GM23248 (cell line): ENCODE results near the gene GDAP2. TPM values are rescaled to one million over a fixed set of nuclear protein-coding genes. Genes with fewer than 3 reads are reported as not detected.

Experiments
- DNase-seq: peaks from one replicate; pipeline ENCODE4 v3.0.0-alpha.2; 2015
- H2AFZ ChIP-seq: fragments of 200-600 bp; sonication (generic); 2 replicates; pipeline ENCODE4 v1.6.1; 2016; ENCODE audit warnings: antibody characterized with exemption
- H3F3A ChIP-seq: fragments of 200-600 bp; sonication (generic); 2 replicates; pipeline ENCODE4 v1.6.1; 2016; ENCODE audit warnings: mild to moderate bottlenecking, antibody characterized with exemption, mixed run types; ENCODE audit not compliant: insufficient read depth
- H3K27ac ChIP-seq: fragments of 200-600 bp; sonication (generic); 2 replicates; pipeline ENCODE4 v1.5.1; 2016; ENCODE audit warnings: mild to moderate bottlenecking
- H3K27me3 ChIP-seq: fragments of 200-600 bp; sonication (generic); replicated peaks from 2 replicates; pipeline ENCODE4 v1.6.1; 2016; ENCODE audit warnings: mild to moderate bottlenecking; ENCODE audit not compliant: insufficient read depth
- H3K36me3 ChIP-seq: fragments of 200-600 bp; sonication (generic); 2 replicates; pipeline ENCODE4 v1.6.1; 2016; ENCODE audit warnings: low read depth, mild to moderate bottlenecking
- H3K4me1 ChIP-seq: fragments of 200-600 bp; sonication (generic); 2 replicates; pipeline ENCODE4 v1.6.1; 2016; ENCODE audit warnings: mild to moderate bottlenecking; ENCODE audit not compliant: insufficient read depth
- H3K4me2 ChIP-seq: fragments of 200-600 bp; sonication (generic); one replicate; pipeline ENCODE4 v1.6.1; 2016; ENCODE audit warnings: mild to moderate bottlenecking; ENCODE audit not compliant: unreplicated experiment
- H3K4me3 ChIP-seq: fragments of 200-600 bp; sonication (generic); 2 replicates; pipeline ENCODE4 v1.5.1; 2016; ENCODE audit warnings: mild to moderate bottlenecking
- H3K79me2 ChIP-seq: fragments of 200-600 bp; sonication (generic); 2 replicates; pipeline ENCODE4 v1.6.1; 2016; ENCODE audit warnings: mild to moderate bottlenecking; ENCODE audit not compliant: insufficient read depth
- H3K9ac ChIP-seq: fragments of 200-600 bp; sonication (generic); 2 replicates; pipeline ENCODE4 v1.6.1; 2016; ENCODE audit warnings: mild to moderate bottlenecking
- H3K9me2 ChIP-seq: fragments of 200-600 bp; sonication (generic); 2 replicates; pipeline ENCODE4 v1.6.1; 2016; ENCODE audit warnings: mixed run types, mild to moderate bottlenecking, moderate library complexity; ENCODE audit not compliant: insufficient read depth
- H3K9me3 ChIP-seq: fragments of 200-600 bp; sonication (generic); one replicate; pipeline ENCODE4 v1.6.1; 2017; ENCODE audit warnings: low read depth
- H4K20me1 ChIP-seq: fragments of 200-600 bp; sonication (generic); 2 replicates; pipeline ENCODE4 v1.6.0; 2016; ENCODE audit not compliant: insufficient read depth
- EZH2 ChIP-seq: fragments of 200-600 bp; sonication (generic); IDR thresholded peaks from 2 replicates; pipeline ENCODE4 v1.6.1; 2018; ENCODE audit warnings: antibody characterized with exemption, mild to moderate bottlenecking; ENCODE audit not compliant: insufficient read depth, poor library complexity, severe bottlenecking
- EZH2phosphoT487 ChIP-seq: fragments of 200-600 bp; sonication (generic); IDR thresholded peaks from 2 replicates; pipeline ENCODE4 v1.6.1; 2018; ENCODE audit warnings: antibody characterized with exemption, moderate library complexity, mild to moderate bottlenecking, low read depth; ENCODE audit not compliant: insufficient read depth
- WGBS, 2 experiments: methylation state at CpG; one replicate each; pipeline ENCODE4 v1.1.6; 2015 to 2017; ENCODE audit warnings: low lambda C conversion rate in 2 of 2, low coverage in 1 of 2; ENCODE audit errors: missing lambda C conversion rate in 2 of 2; 5-methylcytosine and 5-hydroxymethylcytosine counted together
- in situ Hi-C: fragments of 300-500 bp; cut with MboI; formaldehyde crosslinking; loops from 2 replicates; pipeline ENCODE4 v1.15.0; 2020
- polyA plus RNA-seq: library from polyadenylated mRNA; unstranded; fragments of >200 nt; fragmentation: Nextera tagmentation; extraction: Ambion mirVana; gene quantifications from 2 replicates; pipeline ENCODE4 v1.2.1, GENCODE V29; 2016
- total RNA-seq: library from RNA; depleted of rRNA; stranded (reverse); fragments of >200 nt; shearing (Covaris generic); gene quantifications from 2 replicates; pipeline ENCODE4 v1.2.3, GENCODE V29; 2014

Gene GDAP2
- total and polyA plus RNA-seq, 2 experiments from 2014 or later: 17.9 to 19.6 TPM

- Histone ChIP-seq H3K79me2 (no peaks in the 10 kb centered on the region), H3K4me2 (no peak overlapping the region), H4K20me1 (no peaks in the 10 kb centered on the region), H3K9me2 (no peaks in the 10 kb centered on the region), H3K27ac (no peak overlapping the region), H3K9me3 (no peaks in the 10 kb centered on the region), H3K27me3 (no peaks in the 10 kb centered on the region), H3K4me1 (peaks cover 22% of the 10 kb centered on the region), H3K4me3 (no peak overlapping the region), H3K36me3 (no peaks in the 10 kb centered on the region), H3K9ac (no peak overlapping the region), H2AFZ (no peak overlapping the region), H3F3A (peaks cover 36% of the 10 kb centered on the region)
- 15 to 22% methylated on average over 4 of the region's 4 CpGs for WGBS, 2 experiments
- DNase-seq: no peak
- no peak for TF ChIP-seq EZH2phosphoT487
- TF ChIP-seq EZH2: no peak
- in situ Hi-C loops: no loop called here
Observed at GRCh38 chr1:117859901-117860300, 69.5 kb downstream of the GDAP2 start.

GRCh38 chr1:117857418-117857817, 72.0 kb downstream of the GDAP2 start:
- no peaks in the 10 kb centered on the region for H3K79me2 ChIP-seq
- TF ChIP-seq EZH2: no peak
- no peak for TF ChIP-seq EZH2phosphoT487
- peaks cover 22% of the 10 kb centered on the region for H3K4me1 ChIP-seq
- no peak overlapping the region for H3K27ac ChIP-seq
- WGBS, 2 experiments: 97% methylated on average over 3 of the region's 3 CpGs
- peaks cover 26% of the 10 kb centered on the region for H3F3A ChIP-seq
- DNase-seq: no peak
- in situ Hi-C loops: no loop called here
- no peak overlapping the region for H2AFZ ChIP-seq
- no peaks in the 10 kb centered on the region for H4K20me1 ChIP-seq
- no peaks in the 10 kb centered on the region for H3K27me3 ChIP-seq
- no peaks in the 10 kb centered on the region for H3K9me2 ChIP-seq
- no peak overlapping the region for H3K9ac ChIP-seq
- H3K4me3 ChIP-seq: no peak overlapping the region
- H3K4me2 ChIP-seq: no peak overlapping the region
- no peaks in the 10 kb centered on the region for H3K36me3 ChIP-seq
- no peaks in the 10 kb centered on the region for H3K9me3 ChIP-seq

DNA sequence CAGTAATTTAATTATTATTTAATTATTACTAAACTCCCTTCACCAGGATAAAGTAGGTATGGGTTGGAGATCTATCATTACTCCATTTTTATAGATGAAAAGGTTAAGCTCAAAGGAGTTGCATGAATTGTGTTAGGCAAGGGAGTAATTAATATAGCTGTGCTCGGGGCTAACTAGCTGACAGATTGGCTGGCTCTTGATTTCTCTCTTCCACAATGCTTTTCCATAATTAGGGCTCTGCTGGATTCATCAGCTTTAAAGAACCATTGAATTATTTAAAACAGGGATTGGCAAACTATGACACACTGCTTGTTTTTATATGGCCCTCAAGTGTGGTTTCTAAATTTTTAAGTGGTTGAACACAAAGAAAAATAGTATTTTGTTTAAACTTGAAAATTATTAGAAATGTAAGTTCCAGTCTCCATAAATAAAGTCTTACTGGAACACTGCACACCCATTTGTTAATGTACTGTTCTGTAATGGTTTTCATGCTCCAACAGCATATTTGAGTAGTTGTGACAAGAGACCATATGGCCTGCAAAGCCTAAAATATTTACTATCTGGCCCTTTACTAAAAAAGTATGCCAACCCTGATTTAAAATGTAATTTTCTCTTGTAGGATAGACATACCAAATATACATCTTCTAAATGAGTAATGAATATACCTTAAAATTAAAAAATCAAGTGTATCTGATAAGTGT, 76.4 kb downstream of the GDAP2 start:
- H3K9me2 ChIP-seq: no peaks in the 10 kb centered on the region
- no peak overlapping the region for H3K4me2 ChIP-seq
- no peaks in the 10 kb centered on the region for H3K27me3 ChIP-seq
- in situ Hi-C loops: no loop called here
- 35 to 46% methylated on average over 1 of the region's 1 CpG for WGBS, 2 experiments
- H2AFZ ChIP-seq: no peak overlapping the region
- no peak overlapping the region for H3K9ac ChIP-seq
- no peak overlapping the region for H3K4me3 ChIP-seq
- no peaks in the 10 kb centered on the region for H4K20me1 ChIP-seq
- H3K27ac ChIP-seq: no peak overlapping the region
- DNase-seq: no peak
- no peaks in the 10 kb centered on the region for H3K9me3 ChIP-seq
- H3K36me3 ChIP-seq: no peaks in the 10 kb centered on the region
- no peak for TF ChIP-seq EZH2
- no peak for TF ChIP-seq EZH2phosphoT487
- H3K79me2 ChIP-seq: no peaks in the 10 kb centered on the region
- H3F3A ChIP-seq: no peaks in the 10 kb centered on the region
- H3K4me1 ChIP-seq: no peaks in the 10 kb centered on the region

GRCh38 chr1:117851687-117852086, 77.7 kb downstream of the GDAP2 start:
- no peaks in the 10 kb centered on the region for H3K4me1 ChIP-seq
- in situ Hi-C loops: no loop called here
- no peak overlapping the region for H3K9ac ChIP-seq
- no peak overlapping the region for H3K4me3 ChIP-seq
- no peaks in the 10 kb centered on the region for H4K20me1 ChIP-seq
- H3K4me2 ChIP-seq: no peak overlapping the region
- 0 out of 2 replicates have a peak, but pooled peaks cover 4% of the 10 kb centered on the region for H3F3A ChIP-seq
- no peaks in the 10 kb centered on the region for H3K36me3 ChIP-seq
- H3K27me3 ChIP-seq: no peaks in the 10 kb centered on the region
- H2AFZ ChIP-seq: no peak overlapping the region
- H3K27ac ChIP-seq: no peak overlapping the region
- H3K79me2 ChIP-seq: no peaks in the 10 kb centered on the region
- no peaks in the 10 kb centered on the region for H3K9me2 ChIP-seq
- 73 to 80% methylated on average over 2 of the region's 2 CpGs for WGBS, 2 experiments
- no peaks in the 10 kb centered on the region for H3K9me3 ChIP-seq
- no peak for DNase-seq
- no peak for TF ChIP-seq EZH2phosphoT487
- no peak for TF ChIP-seq EZH2
